ENCODE data around the gene OVCH1. TPM values are rescaled to one million over a fixed set of nuclear protein-coding genes. Genes with fewer than 3 reads are reported as not detected.

The OVCH1 gene
- total RNA-seq, 1 experiment from 2014 or later = 0.04 TPM

GRCh38 chr12:29438752-29439408 lies 58.6 kb downstream of the OVCH1 start (continued):
- TF ChIP-seq ZNF219 (CRISPR knock-in tag; IDR thresholded peaks at IDR 0.05; ENCODE audit: borderline replicate concordance) (no peak), PRRX2 (CRISPR knock-in tag; IDR thresholded peaks at IDR 0.05) (no peak), NFATC4 (CRISPR knock-in tag; IDR thresholded peaks at IDR 0.05) (no peak), FOXK1 (CRISPR knock-in tag; IDR thresholded peaks at IDR 0.05) (no peak), NFYB (CRISPR knock-in tag; conservative IDR thresholded peaks at IDR 0.05; ENCODE audit: low read depth) (no peak), TEAD4 (CRISPR knock-in tag; IDR thresholded peaks at IDR 0.05) (no peak), AR (CRISPR knock-in tag; IDR thresholded peaks at IDR 0.05) (no peak), FOXJ3 (CRISPR knock-in tag; IDR thresholded peaks at IDR 0.05; ENCODE audit: borderline replicate concordance) (no peak), EMX1 (CRISPR knock-in tag; IDR thresholded peaks at IDR 0.05) (no peak), USF1 (CRISPR knock-in tag; IDR thresholded peaks at IDR 0.05) (no peak), ERG (CRISPR knock-in tag; IDR thresholded peaks at IDR 0.05) (no peak), CREB1 (CRISPR knock-in tag; IDR thresholded peaks at IDR 0.05) (no peak)

GRCh38 chr12:29437575-29437974 lies 59.9 kb downstream of the OVCH1 start:
- no peak overlapping the region for H3K27ac Mint-ChIP-seq

More at GRCh38 chr12:29437575-29437974, 59.9 kb downstream of the OVCH1 start:
- Mint-ChIP-seq H3K9me3 (peaks cover 18% of the 10 kb centered on the region), H3K27me3 (ENCODE audit: low read depth) (no peaks in the 10 kb centered on the region; the same call in 1 of the 2 replicates), H3K4me3 (no peak overlapping the region), H3K36me3 (peaks cover 2% of the 10 kb centered on the region; the same call in 1 of the 2 replicates), H3K4me1 (no peaks in the 10 kb centered on the region)
- POLR2A ChIA-PET = no interaction called here
- ATAC-seq = no peak
- TF ChIP-seq ZBTB43 (CRISPR knock-in tag; IDR thresholded peaks at IDR 0.05) (no peak), NFATC4 (CRISPR knock-in tag; IDR thresholded peaks at IDR 0.05) (no peak), RORB (CRISPR knock-in tag; IDR thresholded peaks at IDR 0.05) (no peak), MAX (CRISPR knock-in tag; IDR thresholded peaks at IDR 0.05) (no peak), ZNF671 (CRISPR knock-in tag; IDR thresholded peaks at IDR 0.05) (no peak), ZNF532 (CRISPR knock-in tag; IDR thresholded peaks at IDR 0.05; ENCODE audit: borderline replicate concordance) (no peak), FOXK1 (CRISPR knock-in tag; IDR thresholded peaks at IDR 0.05) (no peak), TP53 (CRISPR knock-in tag; IDR thresholded peaks at IDR 0.05) (no peak), ZNF396 (CRISPR knock-in tag; IDR thresholded peaks at IDR 0.05; ENCODE audit: borderline replicate concordance) (no peak)
- CTCF ChIA-PET = no interaction called here
- no peak for DNase-seq (ENCODE audit: low spot score)
